Testis (tissue), 2 donors: Measurements from ENCODE around the gene MAML2.

Experiments
- POLR2A ChIP-seq: fragments of 450-650 bp; IDR thresholded peaks from one replicate; pipeline ENCODE4 v1.6.1; 2017; ENCODE audit warnings: antibody characterized with exemption, mild to moderate bottlenecking, moderate library complexity
- TF ChIP-seq, protein P1 (sequence below), 3 experiments: fragments of 450-650 bp in 2 of 3; fragments of 200-600 bp in 1 of 3; sonication (generic) in 1 of 3; IDR thresholded peaks; one replicate each; pipeline ENCODE4 v1.5.1; 2016 to 2019; ENCODE audit warnings: antibody characterized with exemption in 3 of 3, mild to moderate bottlenecking in 2 of 3, moderate library complexity in 1 of 3

GRCh38 chr11:96203567-96204365 is 139.2 kb downstream of the MAML2 start:
- TF ChIP-seq, protein P1, sequence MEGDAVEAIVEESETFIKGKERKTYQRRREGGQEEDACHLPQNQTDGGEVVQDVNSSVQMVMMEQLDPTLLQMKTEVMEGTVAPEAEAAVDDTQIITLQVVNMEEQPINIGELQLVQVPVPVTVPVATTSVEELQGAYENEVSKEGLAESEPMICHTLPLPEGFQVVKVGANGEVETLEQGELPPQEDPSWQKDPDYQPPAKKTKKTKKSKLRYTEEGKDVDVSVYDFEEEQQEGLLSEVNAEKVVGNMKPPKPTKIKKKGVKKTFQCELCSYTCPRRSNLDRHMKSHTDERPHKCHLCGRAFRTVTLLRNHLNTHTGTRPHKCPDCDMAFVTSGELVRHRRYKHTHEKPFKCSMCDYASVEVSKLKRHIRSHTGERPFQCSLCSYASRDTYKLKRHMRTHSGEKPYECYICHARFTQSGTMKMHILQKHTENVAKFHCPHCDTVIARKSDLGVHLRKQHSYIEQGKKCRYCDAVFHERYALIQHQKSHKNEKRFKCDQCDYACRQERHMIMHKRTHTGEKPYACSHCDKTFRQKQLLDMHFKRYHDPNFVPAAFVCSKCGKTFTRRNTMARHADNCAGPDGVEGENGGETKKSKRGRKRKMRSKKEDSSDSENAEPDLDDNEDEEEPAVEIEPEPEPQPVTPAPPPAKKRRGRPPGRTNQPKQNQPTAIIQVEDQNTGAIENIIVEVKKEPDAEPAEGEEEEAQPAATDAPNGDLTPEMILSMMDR (IDR thresholded peaks at IDR 0.05): no peak
- TF ChIP-seq POLR2A: no peak
